Endothelial cell of umbilical vein (primary cell): ENCODE data around the gene RNF130. TPM values are rescaled to one million over a fixed set of nuclear protein-coding genes. Genes with fewer than 3 reads are reported as not detected.

Experiments
- BruUV-seq: library from RNA; stranded (reverse); fragments of 400-500 nt; replicated peaks from 2 replicates; lab custom pipeline; 2021; lab: Mats Ljungman, UMichigan
- CTCF ChIA-PET: fragments of 300-600, 350-600 bp; sonication (Branson Sonifier 250); formaldehyde crosslinking; loops from one replicate; lab custom pipeline; 2021; ENCODE audit warnings: antibody characterized with exemption, inconsistent platforms; lab: Charles Lee
- POLR2A ChIA-PET: fragments of 300-600, 350-600 bp; sonication (Branson Sonifier 250); formaldehyde crosslinking; loops from one replicate; lab custom pipeline; 2021; ENCODE audit warnings: antibody characterized with exemption, inconsistent platforms; lab: Charles Lee
- DNase-seq: peaks from one replicate; pipeline ENCODE4 v3.0.0-alpha.2; 2011; ENCODE audit warnings: low read depth, low spot score
- FAIRE-seq: peaks from 2 replicates; lab custom pipeline; 2011; peaks lifted over from hg19 to GRCh38; lab: Jason Lieb, UNC
- H2AFZ ChIP-seq: 2 replicates; pipeline ENCODE4 v1.6.0; 2012; ENCODE audit warnings: low read depth, low read length, control low read depth, inconsistent platforms
- H3K27ac ChIP-seq: 2 replicates; pipeline ENCODE4 v1.5.1; 2011; ENCODE audit warnings: low read depth, mild to moderate bottlenecking, control low read depth, low read length, moderate library complexity; ENCODE audit not compliant: insufficient read depth
- H3K27me3 ChIP-seq, 2 experiments: 2 replicates each; pipeline versions ENCODE4 v1.6.0 to v1.6.1; 2011; ENCODE audit warnings: low read length in 2 of 2, mixed read lengths in 1 of 2; ENCODE audit not compliant: control insufficient read depth in 2 of 2, insufficient read depth in 2 of 2
- H3K36me3 ChIP-seq, 2 experiments: 2 replicates in 1 of 2; 3 replicates in 1 of 2; pipeline ENCODE4 v1.5.1; 2011; ENCODE audit warnings: low read length in 2 of 2, mild to moderate bottlenecking in 1 of 2, moderate library complexity in 1 of 2; ENCODE audit not compliant: control insufficient read depth in 2 of 2, insufficient read depth in 2 of 2; ENCODE audit errors: extremely low read depth in 1 of 2
- H3K4me1 ChIP-seq: 3 replicates; pipeline ENCODE4 v1.5.1; 2011; ENCODE audit warnings: mild to moderate bottlenecking, low read length; ENCODE audit not compliant: control insufficient read depth, insufficient read depth; ENCODE audit errors: extremely low read depth
- H3K4me2 ChIP-seq: 2 replicates; pipeline ENCODE4 v1.6.1; 2011; ENCODE audit warnings: low read length, control low read depth, mixed read lengths; ENCODE audit not compliant: insufficient read depth
- H3K4me3 ChIP-seq, 3 experiments: fragments of 200-600 bp in 1 of 3; sonication (generic), shearing (Covaris generic) in 1 of 3; replicated peaks in 1 of 3; 2 replicates each; pipeline ENCODE4 v1.5.1; 2011 to 2016; ENCODE audit warnings: control low read depth in 3 of 3, low read length in 3 of 3, mild to moderate bottlenecking in 2 of 3, inconsistent platforms in 1 of 3, low read depth in 1 of 3, moderate library complexity in 1 of 3; ENCODE audit not compliant: insufficient read depth in 1 of 3
- H3K79me2 ChIP-seq: 2 replicates; pipeline ENCODE4 v1.6.0; 2012; ENCODE audit warnings: low read length, inconsistent platforms; ENCODE audit not compliant: control insufficient read depth, insufficient read depth
- H3K9ac ChIP-seq: replicated peaks from 2 replicates; pipeline ENCODE3; 2011; ENCODE audit warnings: low read length, control low read depth; ENCODE audit not compliant: insufficient read depth; ENCODE audit errors: extremely low read depth
- H3K9me1 ChIP-seq: replicated peaks from 3 replicates; pipeline ENCODE4 v1.6.0; 2011; ENCODE audit warnings: mild to moderate bottlenecking, low read length; ENCODE audit not compliant: control insufficient read depth, insufficient read depth; ENCODE audit errors: extremely low read depth
- H3K9me3 ChIP-seq: replicated peaks from 2 replicates; pipeline ENCODE4 v1.5.1; 2012; ENCODE audit warnings: low read length, inconsistent platforms; ENCODE audit not compliant: control insufficient read depth, insufficient read depth
- H4K20me1 ChIP-seq: replicated peaks from 2 replicates; pipeline ENCODE3; 2011; ENCODE audit warnings: mild to moderate bottlenecking, low read length; ENCODE audit not compliant: control insufficient read depth, insufficient read depth; ENCODE audit errors: extremely low read depth
- EZH2 ChIP-seq: IDR thresholded peaks from 2 replicates; pipeline ENCODE4 v1.6.1; 2012; ENCODE audit warnings: borderline replicate concordance, low read depth, mild to moderate bottlenecking, moderate library complexity, low read length, inconsistent platforms; ENCODE audit not compliant: severe bottlenecking
- FOS ChIP-seq: IDR thresholded peaks from 2 replicates; pipeline ENCODE4 v1.6.1; 2011; ENCODE audit warnings: mild to moderate bottlenecking, low read length, moderate library complexity, borderline replicate concordance; ENCODE audit not compliant: insufficient read depth
- GATA2 ChIP-seq: IDR thresholded peaks from 2 replicates; pipeline ENCODE4 v1.7.0; 2011; ENCODE audit warnings: low read depth, mild to moderate bottlenecking, moderate library complexity, mixed read lengths, low read length; ENCODE audit not compliant: insufficient read length, insufficient read depth
- JUN ChIP-seq: IDR thresholded peaks from 2 replicates; pipeline ENCODE4 v1.6.1; 2011; ENCODE audit warnings: borderline replicate concordance, low read depth; ENCODE audit not compliant: insufficient read length, insufficient read depth
- MAX ChIP-seq: IDR thresholded peaks from 2 replicates; pipeline ENCODE4 v1.6.1; 2011; ENCODE audit not compliant: insufficient read depth, insufficient read length
- MYC ChIP-seq: IDR thresholded peaks from one replicate; pipeline ENCODE4 v1.6.1; 2011; ENCODE audit warnings: mild to moderate bottlenecking, low read depth, low read length
- POLR2A ChIP-seq: IDR thresholded peaks from 2 replicates; pipeline ENCODE4 v1.6.1; 2012; ENCODE audit warnings: low read depth, mild to moderate bottlenecking, control low read depth, low read length
- POLR2AphosphoS5 ChIP-seq: IDR thresholded peaks from 2 replicates; pipeline ENCODE4 v1.6.1; 2012; ENCODE audit warnings: low read depth, mild to moderate bottlenecking, control low read depth, low read length, moderate library complexity; ENCODE audit not compliant: insufficient read depth
- dilution Hi-C: fragments of 300-500 bp; cut with MboI; formaldehyde crosslinking; loops from one replicate; pipeline ENCODE4 v1.15.0; 2019; ENCODE audit warnings: low sequenced_read_pairs; ENCODE audit not compliant: extremely low pct_ligation_motif_present
- intact Hi-C: fragments of 100-400 bp; cut with micrococcal nuclease; formaldehyde crosslinking; loops from one replicate; pipeline ENCODE4 v1.10.0; 2022
- polyA plus RNA-seq, 4 experiments: library from polyadenylated mRNA; depleted of rRNA in 3 of 4; stranded (reverse) in 3 of 4; unstranded in 1 of 4; fragments of >200 nt; gene quantifications; 2 replicates each; pipeline versions ENCODE4 v1.2.1 to v1.2.3, GENCODE V29; 2011 to 2012; ENCODE audit warnings: missing spikeins in 1 of 4
- total RNA-seq: library from RNA; stranded (reverse); gene quantifications from 2 replicates; pipeline ENCODE4 v1.2.3, GENCODE V29; 2021
- TF ChIP-seq, protein P1 (sequence below), 2 donors: IDR thresholded peaks; 1 replicate in 1 of 2; 2 replicates in 1 of 2; pipeline ENCODE4 v1.5.1; 2011; ENCODE audit warnings: low read length in 2 of 2, mild to moderate bottlenecking in 2 of 2, moderate library complexity in 2 of 2, control low read depth in 1 of 2, inconsistent platforms in 1 of 2, low read depth in 1 of 2; ENCODE audit not compliant: insufficient read depth in 1 of 2; ENCODE audit errors: extremely low read depth in 1 of 2

Gene RNF130
- total and polyA plus RNA-seq, 2 donors (not counting 3 experiments of a cell fraction or from before 2014, with no cell fraction given), result 43.0 to 43.1 TPM

DNA sequence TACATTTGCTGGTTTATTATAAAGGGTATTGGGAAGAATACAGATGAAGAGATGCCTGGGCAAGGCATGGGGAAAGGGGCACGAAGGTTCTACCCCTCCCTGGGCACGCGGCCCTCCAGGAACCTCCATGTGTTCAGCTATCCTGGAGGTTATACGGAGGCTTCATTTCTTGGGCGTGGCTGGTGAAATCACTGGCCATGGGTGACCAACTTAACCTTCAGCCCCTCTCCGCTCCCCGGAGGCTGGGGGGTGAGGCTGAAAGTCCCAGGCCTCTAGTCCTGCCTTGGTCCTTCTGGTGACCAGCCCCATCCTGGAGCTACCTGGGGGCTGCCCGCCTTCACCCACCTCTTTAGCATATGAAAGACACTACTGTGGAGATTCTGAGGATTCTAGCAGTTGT is 17.0 kb upstream of the RNF130 start:
- ChIA-PET CTCF (interaction anchor here (1.7 kb wide), 1 partner anchor 11 kb away, joined by 4 read pairs; no protein-coding TSS in a partner anchor), POLR2A (no interaction called here)
- Histone ChIP-seq H3K9me1 (no peaks in the 10 kb centered on the region), H3K9me3 (no peaks in the 10 kb centered on the region), H3K27me3 (peaks cover 5 to 9% of the 10 kb centered on the region in 2 experiments), H3K79me2 (no peaks in the 10 kb centered on the region), H3K27ac (no peak overlapping the region), H4K20me1 (no peaks in the 10 kb centered on the region), H3K4me2 (no peak overlapping the region), H3K4me1 (peaks cover 4% of the 10 kb centered on the region), H3K4me3 (no peak overlapping the region), H2AFZ (no peak overlapping the region), H3K9ac (no peak overlapping the region), H3K36me3 (no peaks in the 10 kb centered on the region)
- no TSS peak for BruUV-seq
- dilution Hi-C loops (no loop called here), intact Hi-C loops (no loop called here)
- TF ChIP-seq POLR2A (no peak), FOS (no peak), POLR2AphosphoS5 (no peak), MAX (no peak), MYC (no peak), GATA2 (no peak), EZH2 (no peak), JUN (no peak)
- TF ChIP-seq, protein P1, sequence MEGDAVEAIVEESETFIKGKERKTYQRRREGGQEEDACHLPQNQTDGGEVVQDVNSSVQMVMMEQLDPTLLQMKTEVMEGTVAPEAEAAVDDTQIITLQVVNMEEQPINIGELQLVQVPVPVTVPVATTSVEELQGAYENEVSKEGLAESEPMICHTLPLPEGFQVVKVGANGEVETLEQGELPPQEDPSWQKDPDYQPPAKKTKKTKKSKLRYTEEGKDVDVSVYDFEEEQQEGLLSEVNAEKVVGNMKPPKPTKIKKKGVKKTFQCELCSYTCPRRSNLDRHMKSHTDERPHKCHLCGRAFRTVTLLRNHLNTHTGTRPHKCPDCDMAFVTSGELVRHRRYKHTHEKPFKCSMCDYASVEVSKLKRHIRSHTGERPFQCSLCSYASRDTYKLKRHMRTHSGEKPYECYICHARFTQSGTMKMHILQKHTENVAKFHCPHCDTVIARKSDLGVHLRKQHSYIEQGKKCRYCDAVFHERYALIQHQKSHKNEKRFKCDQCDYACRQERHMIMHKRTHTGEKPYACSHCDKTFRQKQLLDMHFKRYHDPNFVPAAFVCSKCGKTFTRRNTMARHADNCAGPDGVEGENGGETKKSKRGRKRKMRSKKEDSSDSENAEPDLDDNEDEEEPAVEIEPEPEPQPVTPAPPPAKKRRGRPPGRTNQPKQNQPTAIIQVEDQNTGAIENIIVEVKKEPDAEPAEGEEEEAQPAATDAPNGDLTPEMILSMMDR (IDR thresholded peaks at IDR 0.05; ENCODE audit: extremely low read depth in 1 of 2, insufficient read depth in 1 of 2, low read depth in 1 of 2, low read length in 2 of 2), result no peak
- FAIRE-seq (no peak), DNase-seq (no peak)
